HG02571 (cell line): ENCODE measurements around the gene CRACR2A.
A peak's percentile ranks its signal among the peaks of the same experiment; 100 is the strongest.

Source experiments
- ATAC-seq: cut with Tn5 transposase; IDR thresholded peaks from one replicate; pipeline ENCODE4 v1.9.1; 2021; ENCODE audit warnings: mild to moderate bottlenecking, moderate library complexity; ENCODE audit not compliant: unreplicated experiment

Gene CRACR2A

GRCh38 chr12:3753544-3754284 lies 805 bp upstream of the CRACR2A start:
- ATAC-seq: no peak

- peak; percentile 67 for ATAC-seq
Measured at GRCh38 chr12:3752096-3752709, 706 bp downstream of the CRACR2A start.

- ATAC-seq: no peak
Measured at GRCh38 chr12:3751151-3752095, 1.5 kb downstream of the CRACR2A start.

- no peak for ATAC-seq
Measured at GRCh38 chr12:3750616-3751015, 2.3 kb downstream of the CRACR2A start.

GRCh38 chr12:3748620-3749019 lies 4.3 kb downstream of the CRACR2A start:
- ATAC-seq: no peak

GRCh38 chr12:3747976-3748619 lies 4.8 kb downstream of the CRACR2A start:
- no peak for ATAC-seq

- ATAC-seq: no peak
Measured at GRCh38 chr12:3747543-3747942, 5.4 kb downstream of the CRACR2A start.

GRCh38 chr12:3746758-3747157 lies 6.2 kb downstream of the CRACR2A start:
- no peak for ATAC-seq

- no peak for ATAC-seq
Measured at GRCh38 chr12:3745152-3745551, 7.8 kb downstream of the CRACR2A start.

GRCh38 chr12:3744229-3744901 lies 8.5 kb downstream of the CRACR2A start:
- ATAC-seq: no peak

- ATAC-seq: no peak
Measured at GRCh38 chr12:3743803-3744202, 9.1 kb downstream of the CRACR2A start.

- ATAC-seq: no peak
Measured at GRCh38 chr12:3741882-3742672, 10.8 kb downstream of the CRACR2A start.

- ATAC-seq: no peak
Measured at GRCh38 chr12:3740480-3741231, 12.3 kb downstream of the CRACR2A start.

GRCh38 chr12:3735432-3735831 lies 17.5 kb downstream of the CRACR2A start:
- no peak for ATAC-seq

- ATAC-seq: no peak
Measured at GRCh38 chr12:3732901-3733300, 20.0 kb downstream of the CRACR2A start.

GRCh38 chr12:3730111-3730510 lies 22.8 kb downstream of the CRACR2A start:
- ATAC-seq: no peak

- no peak for ATAC-seq
Measured at GRCh38 chr12:3728686-3729085, 24.2 kb downstream of the CRACR2A start.

GRCh38 chr12:3727877-3728632 lies 24.9 kb downstream of the CRACR2A start:
- ATAC-seq: peak; percentile 85
